Caco-2 (cell line): ENCODE measurements around the gene RASSF4. TPM values are rescaled to one million over a fixed set of nuclear protein-coding genes. Genes with fewer than 3 reads are reported as not detected.

ENCODE experiments used
- BruUV-seq: library from RNA; stranded (reverse); fragments of 400-500 nt; replicated peaks from 2 replicates; lab custom pipeline; 2021; lab: Mats Ljungman, UMichigan
- CTCF ChIA-PET: fragments of 300-600 bp; sonication (Branson Sonifier 250); formaldehyde crosslinking; loops from one replicate; lab custom pipeline; 2022; ENCODE audit warnings: antibody characterized with exemption; lab: Charles Lee
- POLR2A ChIA-PET: fragments of 300-600 bp; sonication (Branson Sonifier 250); formaldehyde crosslinking; loops from one replicate; lab custom pipeline; 2022; ENCODE audit warnings: antibody characterized with exemption; lab: Charles Lee
- DNase-seq, 2 experiments: peaks; one replicate each; pipeline versions ENCODE4 v3.0.0 to v3.0.0-alpha.2; 2020 to 2022
- H3K27me3 ChIP-seq: replicated peaks from 2 replicates; pipeline ENCODE4 v1.6.0; 2011; ENCODE audit warnings: low read length; ENCODE audit not compliant: control insufficient read depth, insufficient read depth
- H3K36me3 ChIP-seq: 2 replicates; pipeline ENCODE4 v1.5.1; 2011; ENCODE audit warnings: low read length; ENCODE audit not compliant: control insufficient read depth, insufficient read depth
- H3K4me1 ChIP-seq: fragments of 250-450 bp; sonication (Bioruptor Pico); 2 replicates; pipeline ENCODE4 v1.5.1; 2020; ENCODE audit warnings: mild to moderate bottlenecking
- H3K4me3 ChIP-seq: 2 replicates; pipeline ENCODE4 v1.5.1; 2011; ENCODE audit warnings: low read depth, mild to moderate bottlenecking, control low read depth, low read length
- H3K9me3 ChIP-seq: fragments of 250-450 bp; sonication (Bioruptor Pico); 2 replicates; pipeline ENCODE4 v1.5.1; 2020; ENCODE audit warnings: mild to moderate bottlenecking, moderate library complexity
- H3K27ac Mint-ChIP-seq: one replicate; pipeline ENCODE4 v1.8.0; 2022; ENCODE audit warnings: mixed read lengths; ENCODE audit not compliant: unreplicated experiment
- H3K27me3 Mint-ChIP-seq: one replicate; pipeline ENCODE4 v1.8.0; 2022; ENCODE audit warnings: mixed read lengths; ENCODE audit not compliant: insufficient read depth, unreplicated experiment
- H3K36me3 Mint-ChIP-seq: one replicate; pipeline ENCODE4 v1.8.0; 2022; ENCODE audit warnings: mild to moderate bottlenecking, mixed read lengths; ENCODE audit not compliant: insufficient read depth, unreplicated experiment
- H3K4me1 Mint-ChIP-seq: one replicate; pipeline ENCODE4 v1.8.0; 2022; ENCODE audit warnings: low read depth, mixed read lengths; ENCODE audit not compliant: unreplicated experiment
- H3K4me3 Mint-ChIP-seq: one replicate; pipeline ENCODE4 v1.8.0; 2022; ENCODE audit warnings: mild to moderate bottlenecking, moderate library complexity, mixed read lengths; ENCODE audit not compliant: unreplicated experiment
- H3K9me3 Mint-ChIP-seq: one replicate; pipeline ENCODE4 v1.8.0; 2022; ENCODE audit warnings: mixed read lengths; ENCODE audit not compliant: unreplicated experiment
- intact Hi-C: fragments of 100-400 bp; cut with micrococcal nuclease; formaldehyde crosslinking; loops from one replicate; pipeline ENCODE4 v1.10.0; 2022; ENCODE audit not compliant: unreplicated experiment
- total RNA-seq: library from RNA; stranded (reverse); gene quantifications from 2 replicates; pipeline ENCODE4 v1.2.3, GENCODE V29; 2022
- TF ChIP-seq, protein P1 (sequence below), 2 experiments: fragments of 200-600 bp in 1 of 2; IDR thresholded peaks; 1 replicate in 1 of 2; 2 replicates in 1 of 2; pipeline versions ENCODE4 v1.5.1 to v1.8.0; 2011 to 2022; ENCODE audit warnings: antibody characterized with exemption in 1 of 2, control low read depth in 1 of 2, inconsistent platforms in 1 of 2, low read depth in 1 of 2, low read length in 1 of 2, mild to moderate bottlenecking in 1 of 2, moderate library complexity in 1 of 2; ENCODE audit not compliant: insufficient read depth in 1 of 2, severe bottlenecking in 1 of 2, unreplicated experiment in 1 of 2

The RASSF4 gene
- total RNA-seq, 1 experiment from 2014 or later: 55.6 TPM

DNA sequence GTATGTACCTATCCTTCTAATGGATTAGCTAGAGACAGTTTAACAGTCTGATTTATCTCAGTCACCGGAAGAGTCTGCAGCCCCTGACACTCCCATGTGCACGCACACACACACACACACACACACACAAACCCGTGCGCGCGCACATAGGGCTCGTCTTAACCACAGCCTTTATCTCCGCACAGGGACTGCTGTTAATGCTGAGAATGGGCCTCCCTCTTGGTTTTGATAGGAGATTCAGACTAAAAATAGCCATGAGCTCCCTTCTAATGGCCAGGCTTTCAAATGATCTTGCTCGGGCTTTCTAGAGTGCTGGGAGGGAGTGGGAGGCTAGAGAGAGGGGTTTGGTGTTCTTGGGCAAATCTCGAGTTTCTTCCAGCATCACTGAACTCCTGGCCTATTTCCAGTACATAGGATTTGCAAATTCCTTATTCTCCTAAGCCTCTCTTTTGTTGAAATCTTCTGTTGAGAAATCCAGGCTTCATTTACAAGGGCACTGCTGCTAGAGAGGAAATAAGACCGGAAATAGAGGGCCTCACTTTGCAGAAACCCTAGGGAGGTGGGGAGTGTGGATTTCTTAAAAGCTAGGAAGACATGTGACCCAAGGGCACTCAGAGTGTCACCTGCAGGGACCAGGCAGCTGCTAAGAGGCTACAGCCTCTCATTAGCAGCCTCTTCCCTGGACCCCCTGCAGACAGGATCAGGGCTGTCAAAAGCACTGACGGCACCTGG is 46.1 kb upstream of the RASSF4 start:
- intact Hi-C loops: loop anchor here (5.0 kb wide), 1 partner anchor 679 kb away; no protein-coding TSS in a partner anchor

DNA sequence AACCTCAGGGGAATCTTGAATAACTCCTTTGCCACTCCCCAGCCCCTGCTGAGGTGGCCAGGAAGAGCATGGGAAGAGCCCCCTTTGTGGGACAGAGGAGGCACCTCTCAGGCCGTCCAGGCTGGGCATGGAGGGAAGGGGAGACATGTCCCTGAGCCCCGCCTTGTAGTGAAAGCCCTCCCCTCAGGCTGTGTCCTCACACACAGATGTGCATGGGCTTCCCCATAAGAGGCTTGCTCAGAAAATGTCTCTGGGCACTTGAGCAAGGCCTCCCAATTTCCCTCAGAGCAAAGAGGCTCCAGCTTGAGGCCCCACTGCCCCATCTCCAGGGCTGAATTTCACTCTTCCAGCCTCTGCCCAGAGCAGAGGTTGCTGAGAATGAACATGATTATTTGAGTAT is 44.7 kb upstream of the RASSF4 start:
- ChIA-PET POLR2A (no interaction called here), CTCF (no interaction called here)
- TF ChIP-seq, protein P1, sequence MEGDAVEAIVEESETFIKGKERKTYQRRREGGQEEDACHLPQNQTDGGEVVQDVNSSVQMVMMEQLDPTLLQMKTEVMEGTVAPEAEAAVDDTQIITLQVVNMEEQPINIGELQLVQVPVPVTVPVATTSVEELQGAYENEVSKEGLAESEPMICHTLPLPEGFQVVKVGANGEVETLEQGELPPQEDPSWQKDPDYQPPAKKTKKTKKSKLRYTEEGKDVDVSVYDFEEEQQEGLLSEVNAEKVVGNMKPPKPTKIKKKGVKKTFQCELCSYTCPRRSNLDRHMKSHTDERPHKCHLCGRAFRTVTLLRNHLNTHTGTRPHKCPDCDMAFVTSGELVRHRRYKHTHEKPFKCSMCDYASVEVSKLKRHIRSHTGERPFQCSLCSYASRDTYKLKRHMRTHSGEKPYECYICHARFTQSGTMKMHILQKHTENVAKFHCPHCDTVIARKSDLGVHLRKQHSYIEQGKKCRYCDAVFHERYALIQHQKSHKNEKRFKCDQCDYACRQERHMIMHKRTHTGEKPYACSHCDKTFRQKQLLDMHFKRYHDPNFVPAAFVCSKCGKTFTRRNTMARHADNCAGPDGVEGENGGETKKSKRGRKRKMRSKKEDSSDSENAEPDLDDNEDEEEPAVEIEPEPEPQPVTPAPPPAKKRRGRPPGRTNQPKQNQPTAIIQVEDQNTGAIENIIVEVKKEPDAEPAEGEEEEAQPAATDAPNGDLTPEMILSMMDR (IDR thresholded peaks at IDR 0.05; ENCODE audit: insufficient read depth in 1 of 2, low read depth in 1 of 2, low read length in 1 of 2, severe bottlenecking in 1 of 2, unreplicated experiment in 1 of 2): no peak
- Histone ChIP-seq H3K36me3 (no peaks in the 10 kb centered on the region), H3K4me1 (peaks cover 21% of the 10 kb centered on the region), H3K27me3 (no peaks in the 10 kb centered on the region), H3K4me3 (no peak overlapping the region), H3K9me3 (no peaks in the 10 kb centered on the region; the same call in 1 of the 2 replicates)
- intact Hi-C loops: loop anchor here (5.0 kb wide), 1 partner anchor 677 kb away; no protein-coding TSS in a partner anchor
- H3K36me3 Mint-ChIP-seq: no peaks in the 10 kb centered on the region
- H3K27me3 Mint-ChIP-seq: peaks cover 3% of the 10 kb centered on the region
- H3K4me1 Mint-ChIP-seq: no peaks in the 10 kb centered on the region
- no peaks in the 10 kb centered on the region for H3K9me3 Mint-ChIP-seq
- no peak overlapping the region for H3K27ac Mint-ChIP-seq
- H3K4me3 Mint-ChIP-seq: no peak overlapping the region
- no peak for DNase-seq
- no TSS peak for BruUV-seq

More for the DNA sequence above, 46.1 kb upstream of the RASSF4 start:
- TF ChIP-seq, protein P1 (IDR thresholded peaks at IDR 0.05; ENCODE audit: insufficient read depth in 1 of 2, low read depth in 1 of 2, low read length in 1 of 2, severe bottlenecking in 1 of 2, unreplicated experiment in 1 of 2): no peak
- POLR2A ChIA-PET: no interaction called here
- Mint-ChIP-seq H3K4me3 (no peak overlapping the region), H3K27me3 (peaks cover 3% of the 10 kb centered on the region), H3K9me3 (no peaks in the 10 kb centered on the region), H3K4me1 (no peaks in the 10 kb centered on the region), H3K36me3 (no peaks in the 10 kb centered on the region), H3K27ac (no peak overlapping the region)
- CTCF ChIA-PET: no interaction called here
- Histone ChIP-seq H3K9me3 (no peaks in the 10 kb centered on the region; the same call in 1 of the 2 replicates), H3K4me3 (no peak overlapping the region), H3K36me3 (no peaks in the 10 kb centered on the region), H3K4me1 (peaks cover 21% of the 10 kb centered on the region), H3K27me3 (no peaks in the 10 kb centered on the region)
- DNase-seq: no peak
- BruUV-seq: no TSS peak

DNA sequence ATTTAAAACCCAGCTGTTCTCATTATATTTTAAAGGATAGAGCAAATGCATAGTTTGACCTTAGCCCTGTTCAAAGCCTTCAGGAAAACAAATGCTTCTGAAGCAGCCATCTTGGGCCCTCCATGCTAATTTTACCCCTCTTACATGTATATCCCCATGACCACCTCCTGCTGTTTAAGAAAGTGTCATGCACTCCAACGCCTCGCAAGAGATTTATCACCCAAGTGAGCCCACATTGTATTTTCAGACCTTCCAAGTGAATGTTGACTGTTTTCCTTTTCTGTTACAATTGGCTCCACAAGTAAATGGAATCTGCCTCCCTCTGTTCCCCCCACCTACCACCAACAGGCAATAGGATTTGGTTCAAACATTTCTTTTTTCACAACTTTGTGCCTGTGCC is 43.2 kb upstream of the RASSF4 start:
- TF ChIP-seq, protein P1 (IDR thresholded peaks at IDR 0.05; ENCODE audit: insufficient read depth in 1 of 2, low read depth in 1 of 2, low read length in 1 of 2, severe bottlenecking in 1 of 2, unreplicated experiment in 1 of 2): no peak
- peaks cover 8% of the 10 kb centered on the region for H3K27me3 Mint-ChIP-seq
- Histone ChIP-seq H3K27me3 (no peaks in the 10 kb centered on the region), H3K9me3 (no peaks in the 10 kb centered on the region; the same call in 1 of the 2 replicates), H3K36me3 (no peaks in the 10 kb centered on the region), H3K4me3 (no peak overlapping the region), H3K4me1 (peaks cover 6% of the 10 kb centered on the region)
- no peak overlapping the region for H3K4me3 Mint-ChIP-seq
- H3K4me1 Mint-ChIP-seq: no peaks in the 10 kb centered on the region
- intact Hi-C loops: no loop called here
- no peak for DNase-seq
- no TSS peak for BruUV-seq
- CTCF ChIA-PET: no interaction called here
- no peak overlapping the region for H3K27ac Mint-ChIP-seq
- no peaks in the 10 kb centered on the region for H3K9me3 Mint-ChIP-seq
- POLR2A ChIA-PET: no interaction called here
- no peaks in the 10 kb centered on the region for H3K36me3 Mint-ChIP-seq
